ENCODE results near the gene AP2A1. TPM values are rescaled to one million over a fixed set of nuclear protein-coding genes. Genes with fewer than 3 reads are reported as not detected.

AP2A1 gene
- total RNA-seq, 1 donor from 2014 or later = 96.7 TPM

DNA sequence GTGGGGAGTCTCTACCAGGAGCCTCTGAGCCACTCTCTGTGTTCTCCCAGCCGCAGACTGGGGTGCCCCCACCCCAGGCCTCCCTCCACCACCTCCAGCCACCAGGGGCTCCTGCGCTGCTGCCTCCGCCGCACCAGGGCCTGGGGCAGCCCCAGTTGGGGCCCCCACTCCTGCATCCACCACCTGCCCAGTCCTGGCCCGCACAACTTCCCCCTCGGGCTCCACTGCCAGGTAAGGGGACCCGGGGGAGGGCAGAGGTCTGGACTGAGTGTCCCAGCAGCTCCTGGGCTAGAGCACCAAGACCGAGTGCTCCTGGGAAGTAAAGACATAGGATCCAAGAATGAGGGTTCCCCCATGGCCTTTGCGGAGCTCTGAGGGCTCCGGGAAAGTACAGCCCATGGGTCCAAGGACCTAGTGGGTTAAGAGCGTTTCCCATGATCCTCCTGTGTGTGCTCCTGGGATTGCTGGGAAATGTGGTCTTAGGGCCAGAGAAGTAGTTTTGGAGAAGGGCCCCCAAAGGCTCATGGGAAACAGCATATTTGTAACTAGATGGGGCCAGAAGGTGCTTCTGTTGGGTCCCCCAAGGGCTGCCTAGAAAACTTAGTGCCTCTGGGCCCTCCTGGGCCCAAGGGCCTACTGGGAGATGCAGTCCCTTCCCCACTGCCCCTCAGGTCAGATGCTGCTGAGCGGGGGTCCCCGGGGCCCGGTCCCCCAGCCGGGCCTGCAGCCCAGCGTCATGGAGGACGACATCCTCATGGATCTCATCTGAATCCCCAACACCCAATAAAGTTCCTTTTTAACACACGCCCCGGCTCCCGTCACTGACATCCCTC, 69.6 kb downstream of the AP2A1 start:
- H3K27me3 Mint-ChIP-seq (ENCODE audit: low read depth) = no peaks in the 10 kb centered on the region
- H3K36me3 Mint-ChIP-seq (ENCODE audit: low read depth) = peaks cover 23% of the 10 kb centered on the region
- H3K4me1 Mint-ChIP-seq = peaks cover 5% of the 10 kb centered on the region
- DNase-seq (ENCODE audit: low read depth, low spot score) = no peak
- TF ChIP-seq, protein P1, sequence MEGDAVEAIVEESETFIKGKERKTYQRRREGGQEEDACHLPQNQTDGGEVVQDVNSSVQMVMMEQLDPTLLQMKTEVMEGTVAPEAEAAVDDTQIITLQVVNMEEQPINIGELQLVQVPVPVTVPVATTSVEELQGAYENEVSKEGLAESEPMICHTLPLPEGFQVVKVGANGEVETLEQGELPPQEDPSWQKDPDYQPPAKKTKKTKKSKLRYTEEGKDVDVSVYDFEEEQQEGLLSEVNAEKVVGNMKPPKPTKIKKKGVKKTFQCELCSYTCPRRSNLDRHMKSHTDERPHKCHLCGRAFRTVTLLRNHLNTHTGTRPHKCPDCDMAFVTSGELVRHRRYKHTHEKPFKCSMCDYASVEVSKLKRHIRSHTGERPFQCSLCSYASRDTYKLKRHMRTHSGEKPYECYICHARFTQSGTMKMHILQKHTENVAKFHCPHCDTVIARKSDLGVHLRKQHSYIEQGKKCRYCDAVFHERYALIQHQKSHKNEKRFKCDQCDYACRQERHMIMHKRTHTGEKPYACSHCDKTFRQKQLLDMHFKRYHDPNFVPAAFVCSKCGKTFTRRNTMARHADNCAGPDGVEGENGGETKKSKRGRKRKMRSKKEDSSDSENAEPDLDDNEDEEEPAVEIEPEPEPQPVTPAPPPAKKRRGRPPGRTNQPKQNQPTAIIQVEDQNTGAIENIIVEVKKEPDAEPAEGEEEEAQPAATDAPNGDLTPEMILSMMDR (conservative IDR thresholded peaks at IDR 0.05) = no peak
- H3K4me3 Mint-ChIP-seq = no peak overlapping the region
- no peaks in the 10 kb centered on the region for H3K9me3 Mint-ChIP-seq
- no peak overlapping the region for H3K27ac Mint-ChIP-seq (ENCODE audit: unreplicated experiment)

DNA sequence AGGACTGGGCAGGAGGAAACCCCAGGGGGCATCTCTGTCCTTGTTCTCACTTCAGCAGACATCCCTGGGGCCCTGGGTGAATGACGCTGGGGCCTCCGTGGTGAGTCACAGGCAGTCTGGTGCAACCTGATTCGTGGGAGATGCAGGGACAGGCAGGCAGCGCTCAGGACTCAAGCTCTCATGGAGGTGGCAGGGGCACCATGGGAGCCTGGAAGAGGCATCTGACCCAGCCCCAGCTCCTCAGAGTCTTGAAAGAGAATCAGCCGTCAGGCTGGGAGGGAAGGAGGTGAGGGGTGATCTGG, 70.2 kb downstream of the AP2A1 start:
- no peak overlapping the region for H3K4me3 Mint-ChIP-seq
- H3K27ac Mint-ChIP-seq (ENCODE audit: unreplicated experiment) = peak overlapping the region; percentile 35
- H3K4me1 Mint-ChIP-seq = peaks cover 5% of the 10 kb centered on the region
- H3K36me3 Mint-ChIP-seq (ENCODE audit: low read depth) = peaks cover 23% of the 10 kb centered on the region
- no peaks in the 10 kb centered on the region for H3K9me3 Mint-ChIP-seq
- no peak for DNase-seq (ENCODE audit: low read depth, low spot score)
- TF ChIP-seq, protein P1 (conservative IDR thresholded peaks at IDR 0.05) = no peak
- no peaks in the 10 kb centered on the region for H3K27me3 Mint-ChIP-seq (ENCODE audit: low read depth)

DNA sequence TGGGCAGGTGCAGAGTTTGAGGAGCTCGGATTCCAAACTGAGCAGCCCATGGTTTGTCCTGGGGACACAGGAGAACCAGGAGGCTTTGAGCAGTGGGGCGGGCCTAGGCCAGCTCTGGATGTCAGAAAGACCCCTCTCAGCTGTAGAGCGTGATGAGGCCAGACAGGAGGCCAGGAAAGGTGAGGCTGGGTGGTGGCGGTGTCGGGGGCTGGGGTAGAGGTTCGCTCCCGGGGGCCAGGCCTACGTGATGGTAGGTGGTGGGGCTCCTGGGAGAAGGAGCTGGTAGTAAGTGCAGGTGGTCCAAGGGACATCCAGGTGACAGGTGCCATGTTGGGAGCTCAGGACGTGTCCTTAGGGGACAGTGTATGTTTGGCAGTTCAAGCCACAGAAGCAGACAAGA, 70.6 kb downstream of the AP2A1 start:
- DNase-seq (ENCODE audit: low read depth, low spot score) = no peak
- peaks cover 5% of the 10 kb centered on the region for H3K4me1 Mint-ChIP-seq
- no peaks in the 10 kb centered on the region for H3K27me3 Mint-ChIP-seq (ENCODE audit: low read depth)
- H3K27ac Mint-ChIP-seq (ENCODE audit: unreplicated experiment) = peak overlapping the region; percentile 35
- H3K36me3 Mint-ChIP-seq (ENCODE audit: low read depth) = peaks cover 23% of the 10 kb centered on the region
- no peak overlapping the region for H3K4me3 Mint-ChIP-seq
- TF ChIP-seq, protein P1 (conservative IDR thresholded peaks at IDR 0.05) = no peak
- no peaks in the 10 kb centered on the region for H3K9me3 Mint-ChIP-seq

DNA sequence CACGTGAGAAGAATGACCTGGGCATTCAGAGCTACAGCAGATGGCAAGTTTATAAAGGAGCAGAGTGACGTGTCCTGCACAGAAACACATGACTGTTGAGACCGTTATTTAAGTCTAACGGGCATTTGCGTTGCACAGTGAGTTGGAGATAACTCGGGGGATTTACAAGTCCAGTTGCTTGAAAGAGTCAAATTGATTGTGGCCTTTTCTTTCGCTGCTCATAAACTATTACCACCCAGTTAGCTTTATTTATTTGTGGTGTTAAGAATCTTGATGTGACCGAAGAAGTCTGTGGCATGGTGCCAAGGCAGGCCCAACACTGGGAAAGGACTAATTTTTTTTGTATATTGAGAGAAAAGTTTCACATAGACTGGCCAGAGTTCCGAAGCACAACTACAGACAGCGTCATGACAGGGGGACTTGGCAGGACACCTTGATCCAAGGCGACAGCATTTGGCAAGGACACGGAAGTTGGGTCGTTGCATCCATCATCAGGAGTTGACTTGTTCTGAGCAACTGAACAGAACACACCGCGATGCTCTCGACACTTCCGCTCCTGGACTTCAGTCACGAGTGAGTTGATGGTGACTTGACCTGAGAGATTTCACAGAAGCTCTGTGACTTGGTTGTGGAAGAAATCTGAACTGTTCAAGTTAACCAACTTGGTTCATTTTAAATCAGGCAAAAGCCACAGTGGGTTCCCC, 72.2 kb downstream of the AP2A1 start:
- no peaks in the 10 kb centered on the region for H3K27me3 Mint-ChIP-seq (ENCODE audit: low read depth)
- TF ChIP-seq, protein P1 (conservative IDR thresholded peaks at IDR 0.05) = no peak
- DNase-seq (ENCODE audit: low read depth, low spot score) = no peak
- peaks cover 5% of the 10 kb centered on the region for H3K4me1 Mint-ChIP-seq
- peaks cover 23% of the 10 kb centered on the region for H3K36me3 Mint-ChIP-seq (ENCODE audit: low read depth)
- H3K9me3 Mint-ChIP-seq = no peaks in the 10 kb centered on the region
- H3K4me3 Mint-ChIP-seq = no peak overlapping the region
- H3K27ac Mint-ChIP-seq (ENCODE audit: unreplicated experiment) = no peak overlapping the region

DNA sequence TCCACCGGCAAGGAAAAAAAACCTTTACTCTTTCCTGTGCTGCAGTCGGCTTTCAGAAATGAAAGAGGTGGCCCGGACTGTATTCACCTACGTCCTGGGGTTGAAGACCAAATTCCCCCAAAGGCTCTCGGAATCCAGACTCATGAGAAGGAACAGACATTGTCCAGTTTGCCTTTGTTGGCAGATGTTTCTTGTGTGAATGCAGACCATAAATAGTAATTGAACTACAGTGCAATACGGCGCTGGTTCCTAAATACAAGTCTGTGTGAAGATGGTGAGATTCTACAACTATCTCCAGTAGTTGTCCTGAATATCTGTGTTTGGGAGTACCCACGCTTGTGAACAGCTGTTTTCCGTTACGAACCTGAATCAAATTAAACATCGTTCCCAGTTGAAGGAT, 72.9 kb downstream of the AP2A1 start:
- TF ChIP-seq, protein P1 (conservative IDR thresholded peaks at IDR 0.05) = no peak
- Mint-ChIP-seq H3K4me1 (peaks cover 5% of the 10 kb centered on the region), H3K27me3 (ENCODE audit: low read depth) (no peaks in the 10 kb centered on the region), H3K4me3 (no peak overlapping the region), H3K36me3 (ENCODE audit: low read depth) (peaks cover 21% of the 10 kb centered on the region), H3K9me3 (no peaks in the 10 kb centered on the region), H3K27ac (ENCODE audit: unreplicated experiment) (no peak overlapping the region)
- DNase-seq (ENCODE audit: low read depth, low spot score) = no peak

Data from neural crest cell (in vitro differentiated cells).